ENCODE measurements around the gene PARP16.
"Not testable (repeated sequence)": the region's sequence is repeated elsewhere in the genome, so short reads cannot be mapped to it uniquely, and the experiment has no call there.

The PARP16 gene

DNA sequence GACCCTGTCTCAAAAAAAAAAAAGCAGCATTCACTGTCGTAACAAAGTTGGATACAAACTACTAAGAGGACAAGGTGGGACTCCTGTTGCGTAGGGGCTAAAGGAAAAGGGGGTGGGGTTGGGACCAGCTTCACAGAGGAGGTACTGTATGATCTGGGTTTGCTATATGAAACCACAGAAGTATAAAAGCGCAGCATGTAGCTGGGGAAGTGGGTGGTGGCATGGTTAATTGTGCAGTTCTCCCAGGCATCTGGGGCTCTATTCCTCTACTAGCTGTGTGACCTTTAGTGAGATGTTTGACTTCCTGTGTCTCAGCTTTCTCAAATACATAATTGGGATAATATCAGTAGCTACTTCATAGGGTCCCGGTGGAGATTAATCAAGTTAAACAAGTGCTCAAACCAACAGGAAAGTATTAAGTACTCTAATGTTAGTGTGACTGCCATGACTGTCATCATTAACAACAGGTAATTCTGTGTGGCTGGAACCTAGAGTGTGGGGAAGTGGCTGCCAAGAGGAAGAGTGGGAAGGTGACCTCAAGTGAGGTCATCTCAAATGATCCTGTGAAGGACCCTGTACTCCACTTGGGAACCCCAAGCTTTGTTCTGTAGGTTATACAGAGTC is 11.5 kb downstream of the PARP16 start:
- FAIRE-seq = no peak

DNA sequence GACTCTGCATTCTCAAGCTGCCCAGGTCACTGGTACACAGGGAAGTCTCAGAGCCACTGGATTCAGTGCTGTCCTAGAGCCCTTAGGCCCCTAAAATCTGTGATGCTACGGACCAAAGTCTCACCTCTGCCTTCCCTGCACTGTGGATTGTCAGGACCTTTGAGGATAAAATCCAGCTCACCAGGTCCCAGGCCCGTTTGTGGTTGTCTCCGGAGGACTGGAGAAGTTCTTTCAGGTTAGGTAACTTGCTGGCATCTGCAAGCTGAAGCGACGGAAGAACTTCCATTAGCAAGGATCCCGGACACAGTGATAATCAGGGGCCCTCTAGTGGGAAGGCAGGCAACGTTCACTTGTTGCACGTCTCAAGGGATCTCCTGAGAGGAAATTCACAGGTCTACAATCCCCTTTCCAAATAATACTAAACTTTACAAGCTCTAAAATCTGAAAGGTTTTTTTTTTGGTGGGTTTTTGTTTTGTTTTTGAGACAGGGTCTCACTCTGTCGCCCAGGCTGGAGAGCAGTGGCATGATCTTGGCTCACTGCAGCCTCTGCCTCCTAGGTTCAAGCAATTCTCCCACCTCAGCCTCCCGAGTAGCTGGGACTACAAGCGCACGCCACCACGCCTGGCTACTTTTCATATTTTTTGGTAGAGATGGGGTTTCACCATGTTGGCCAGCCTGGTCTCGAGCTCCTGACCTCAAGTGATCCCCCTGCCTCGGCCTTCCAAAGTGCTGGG is 15.7 kb downstream of the PARP16 start:
- FAIRE-seq = not testable (repeated sequence)

DNA sequence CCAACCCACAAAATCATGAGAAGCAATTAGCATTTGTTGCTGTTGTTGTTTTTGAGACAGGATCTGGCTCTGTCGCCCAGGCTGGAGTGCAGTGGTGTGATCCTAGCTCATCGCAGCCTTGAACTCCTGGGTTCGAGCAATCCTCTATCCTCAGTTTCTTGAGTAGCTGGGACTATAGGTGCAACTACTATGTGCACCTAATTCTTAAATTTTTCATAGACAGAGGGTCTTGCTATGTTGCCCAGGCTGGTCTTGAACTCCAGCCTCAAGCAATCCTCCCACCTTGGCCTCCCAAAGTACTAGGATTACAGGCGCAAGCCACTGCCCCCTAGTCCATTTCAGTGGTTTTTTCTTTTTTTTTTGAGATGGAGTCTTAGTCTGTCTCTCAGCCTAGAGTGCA is 18.3 kb downstream of the PARP16 start:
- no peak for FAIRE-seq

DNA sequence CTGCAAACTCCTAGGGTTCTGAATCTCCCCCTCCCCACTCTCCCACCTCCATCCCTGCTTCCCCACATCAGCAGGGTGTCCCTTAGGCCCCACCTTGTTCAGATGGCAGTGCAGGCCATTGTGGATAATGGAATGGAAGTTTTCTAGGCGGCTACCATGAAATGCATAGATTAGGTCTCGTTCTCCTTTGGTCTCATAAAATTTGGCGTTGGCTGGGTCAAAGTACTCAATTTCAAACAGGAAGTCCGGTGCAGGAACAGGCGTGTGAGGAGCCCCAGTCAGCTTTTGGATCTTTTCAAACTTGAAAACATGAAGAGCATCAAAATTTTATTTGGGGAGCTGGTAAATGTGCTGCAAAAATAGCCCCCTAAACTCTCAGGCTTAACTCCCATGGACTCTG is 20.2 kb downstream of the PARP16 start:
- no peak for FAIRE-seq

DNA sequence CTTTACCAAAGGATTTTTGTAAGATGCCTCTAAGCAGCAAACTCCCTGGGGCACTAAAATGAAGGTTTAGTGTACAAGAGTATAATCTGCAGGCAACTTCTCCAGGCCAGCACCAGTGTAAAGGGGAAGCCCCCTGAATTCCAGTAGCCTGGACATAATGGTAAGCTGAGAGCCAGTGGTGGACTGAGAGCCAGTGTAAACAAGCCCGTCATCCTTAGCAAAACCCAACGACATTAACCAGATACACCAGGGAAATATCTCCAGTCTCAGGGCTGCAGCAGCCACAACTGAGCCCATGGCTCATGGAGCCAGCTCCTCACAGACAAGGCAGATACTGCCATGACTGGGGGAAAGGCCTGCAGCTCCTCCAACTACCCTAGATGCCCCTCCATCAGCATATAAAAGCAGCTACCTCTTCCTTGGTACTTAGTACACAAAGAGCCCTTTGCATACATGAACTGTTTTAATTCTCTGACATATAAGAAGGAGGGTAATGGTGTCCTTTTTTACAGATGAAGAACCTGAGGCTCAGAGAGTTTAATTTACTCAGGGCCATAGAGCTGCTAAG is 21.7 kb downstream of the PARP16 start:
- FAIRE-seq = no peak

DNA sequence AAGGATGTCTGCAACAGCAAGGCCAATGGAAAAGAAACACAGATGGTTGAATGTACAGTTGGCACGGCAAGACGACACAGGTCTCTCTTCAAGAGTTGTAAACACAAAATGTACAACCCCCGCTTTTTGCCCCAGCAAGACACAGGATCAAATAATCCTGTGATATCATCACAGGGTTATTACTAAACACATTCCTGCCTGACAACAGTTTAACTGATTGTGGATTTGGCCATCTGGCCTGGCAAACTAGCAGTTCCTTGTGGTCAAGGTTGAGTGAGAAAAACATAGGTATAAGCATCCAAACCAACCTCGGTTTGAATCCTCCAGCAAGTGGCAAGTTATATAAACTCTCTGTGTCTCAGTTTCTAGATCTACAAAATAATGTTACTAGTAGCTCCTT is 23.4 kb downstream of the PARP16 start:
- FAIRE-seq = no peak

DNA sequence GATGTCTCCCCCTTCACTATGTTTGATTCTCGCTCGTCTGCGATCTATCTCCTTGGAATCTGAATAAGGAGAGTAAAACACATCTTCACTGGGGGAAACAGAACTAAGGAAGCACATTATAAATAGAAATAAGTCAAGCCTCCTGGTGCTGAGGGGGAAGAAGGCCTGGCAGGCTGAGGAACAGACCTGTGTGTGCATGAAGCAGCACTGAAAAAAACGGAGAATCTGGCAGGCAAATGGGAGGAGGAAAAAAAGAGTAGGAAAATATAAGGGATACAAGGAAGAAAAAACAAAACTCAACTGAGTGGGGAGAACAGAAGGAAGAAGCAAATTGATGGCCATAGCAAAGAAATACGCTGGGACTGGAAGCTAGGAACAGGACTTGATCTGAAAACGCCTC is 25.7 kb downstream of the PARP16 start:
- no peak for FAIRE-seq

DNA sequence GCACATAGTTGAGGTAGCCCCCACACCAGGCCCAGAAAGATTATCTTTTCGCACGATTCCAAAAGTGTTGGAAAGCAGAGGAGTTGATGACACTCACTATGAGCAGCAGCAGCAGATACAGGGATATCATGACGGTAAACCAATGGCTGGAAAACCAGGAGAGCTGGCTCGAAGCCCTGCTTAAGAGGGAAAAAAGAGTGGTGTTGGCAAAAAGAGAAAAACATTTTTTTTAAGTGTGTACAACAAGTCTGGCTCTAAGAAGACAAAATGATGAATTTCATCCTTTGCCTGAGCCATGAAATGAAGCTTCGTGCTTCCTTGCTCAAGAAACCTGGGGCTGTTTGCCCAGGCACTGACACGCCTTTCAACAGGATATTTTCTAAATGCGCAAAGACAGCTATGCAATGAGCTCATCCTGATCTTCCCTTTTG is 27.3 kb downstream of the PARP16 start:
- no peak for FAIRE-seq

DNA sequence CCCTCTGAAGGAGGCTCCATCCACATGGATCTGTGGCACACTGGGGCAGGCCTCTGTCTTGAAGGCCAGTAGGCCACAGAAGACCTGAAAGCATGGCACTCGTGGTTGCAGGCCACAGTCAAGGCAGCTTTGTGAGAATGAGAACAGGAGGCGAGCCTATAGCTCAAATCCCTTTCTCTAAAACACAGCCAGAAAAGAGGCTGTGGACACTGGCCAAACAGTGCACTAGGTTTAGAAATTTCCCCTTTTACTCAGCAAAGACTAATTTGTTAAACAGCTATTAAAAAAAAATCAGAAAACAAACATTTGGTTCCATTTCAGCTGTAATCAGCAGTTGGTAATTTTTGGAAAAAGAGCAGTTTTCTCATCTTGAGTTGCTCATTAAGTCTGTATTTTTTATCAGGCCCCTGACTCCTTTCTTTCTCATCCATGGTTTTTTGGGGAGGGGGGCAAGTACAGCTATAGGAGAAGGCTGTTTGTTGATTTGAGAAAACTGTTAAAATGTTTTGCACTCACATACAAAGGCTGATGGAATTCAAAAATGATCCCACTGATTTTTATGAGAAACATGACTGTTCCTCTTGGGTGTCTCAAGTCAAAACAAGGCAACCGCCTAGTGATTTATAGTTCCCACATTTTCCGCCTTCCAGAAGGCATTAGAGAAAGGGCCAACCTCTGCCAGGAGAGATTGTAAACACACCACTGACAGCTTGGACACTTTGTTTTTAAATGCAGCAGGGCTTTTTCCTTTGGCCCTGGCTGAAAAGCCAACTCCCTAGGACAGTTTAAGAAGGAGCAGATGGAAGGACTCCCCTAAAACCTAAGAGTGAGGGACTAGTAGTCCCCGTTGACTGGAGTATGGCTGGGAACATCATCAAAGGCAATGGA is 28.1 kb downstream of the PARP16 start:
- peak; percentile 43 for FAIRE-seq

DNA sequence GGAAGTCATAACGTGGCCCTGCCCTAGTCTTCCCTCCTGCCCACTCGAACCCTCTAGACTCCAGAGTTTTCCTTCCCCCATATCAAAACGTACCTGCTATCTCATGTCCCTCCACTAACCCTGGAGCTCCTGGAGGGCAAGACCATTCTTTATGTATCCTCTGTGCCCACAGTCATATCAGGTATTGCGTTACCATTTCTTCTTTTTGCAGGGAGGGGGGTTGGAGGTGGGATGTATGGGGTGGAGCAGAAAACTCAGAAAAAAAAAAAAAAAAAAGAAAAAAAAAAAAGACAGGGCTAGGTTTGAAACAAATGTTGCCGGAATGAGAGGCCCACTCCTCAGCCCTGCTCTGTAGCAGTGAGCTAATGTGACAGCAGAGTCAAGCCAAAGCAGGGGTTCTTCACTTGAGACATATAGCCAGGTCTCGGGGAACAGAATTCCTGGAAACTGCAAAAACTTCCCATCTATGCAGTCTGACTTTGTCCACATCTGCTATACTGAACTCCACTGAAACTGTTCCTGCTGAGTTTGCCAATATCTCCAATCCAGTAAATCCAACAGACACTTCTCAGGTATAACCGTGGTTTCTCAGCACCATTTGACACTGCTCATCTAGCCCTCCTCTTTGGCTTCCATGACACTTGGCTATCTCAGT is 31.1 kb downstream of the PARP16 start:
- FAIRE-seq = no peak

DNA sequence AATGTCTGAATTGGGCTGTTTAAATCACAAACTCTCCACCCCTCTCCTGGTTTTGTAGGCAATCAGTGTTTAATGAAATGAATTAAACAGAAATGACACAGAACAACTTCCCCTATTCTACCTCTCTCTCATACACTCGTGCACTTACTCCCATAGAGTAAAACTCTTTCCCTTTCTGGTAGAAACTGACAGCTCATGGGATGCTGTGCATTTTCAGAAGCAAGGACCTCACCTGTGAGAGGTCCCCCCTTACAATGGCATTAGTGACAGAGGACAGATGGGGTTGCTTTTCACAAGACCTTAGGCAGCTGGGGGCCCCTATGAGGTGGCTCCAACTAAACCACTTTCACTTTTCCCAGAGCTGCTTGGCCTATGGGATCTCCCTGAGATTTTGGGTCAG is 31.9 kb downstream of the PARP16 start:
- FAIRE-seq = no peak

DNA sequence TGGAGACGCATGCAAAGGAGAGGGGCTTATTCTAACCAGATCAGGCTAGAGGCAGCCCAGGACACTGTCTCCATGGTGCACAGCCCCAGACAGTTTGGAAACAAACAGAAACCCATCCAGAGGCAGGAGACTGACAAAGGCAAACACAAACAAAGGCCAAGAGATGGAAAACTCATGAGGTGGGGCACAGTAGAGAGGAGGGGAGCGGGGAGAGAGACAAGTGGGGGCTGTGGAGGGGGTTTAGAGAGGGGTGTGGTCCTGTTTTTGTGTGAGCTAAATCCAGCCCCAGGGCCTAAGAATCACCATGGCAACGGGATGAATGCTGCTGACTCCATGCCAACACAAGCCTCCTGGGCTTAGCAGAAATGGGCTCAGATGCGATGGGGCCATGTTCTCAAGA is 32.3 kb downstream of the PARP16 start:
- FAIRE-seq = no peak

DNA sequence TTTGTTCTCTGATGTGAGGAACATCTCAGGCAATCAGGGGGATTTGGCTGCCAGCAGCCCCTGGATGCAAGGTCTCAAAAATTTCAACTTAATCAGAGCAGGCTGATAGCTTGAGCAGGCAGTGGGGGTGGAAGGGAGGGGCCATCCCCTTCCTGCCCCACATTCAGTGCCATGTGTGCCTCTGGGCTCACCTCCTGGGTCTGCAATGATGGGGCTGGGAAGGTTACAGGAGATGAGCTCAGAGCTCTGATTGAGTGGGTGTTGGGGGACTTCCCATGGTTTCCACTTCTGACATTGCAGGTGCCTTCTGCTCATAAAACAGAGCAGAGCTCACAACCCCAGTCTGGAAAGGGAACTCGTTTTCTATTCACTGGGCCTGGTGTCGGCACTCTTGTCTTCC is 37.0 kb downstream of the PARP16 start:
- no peak for FAIRE-seq

DNA sequence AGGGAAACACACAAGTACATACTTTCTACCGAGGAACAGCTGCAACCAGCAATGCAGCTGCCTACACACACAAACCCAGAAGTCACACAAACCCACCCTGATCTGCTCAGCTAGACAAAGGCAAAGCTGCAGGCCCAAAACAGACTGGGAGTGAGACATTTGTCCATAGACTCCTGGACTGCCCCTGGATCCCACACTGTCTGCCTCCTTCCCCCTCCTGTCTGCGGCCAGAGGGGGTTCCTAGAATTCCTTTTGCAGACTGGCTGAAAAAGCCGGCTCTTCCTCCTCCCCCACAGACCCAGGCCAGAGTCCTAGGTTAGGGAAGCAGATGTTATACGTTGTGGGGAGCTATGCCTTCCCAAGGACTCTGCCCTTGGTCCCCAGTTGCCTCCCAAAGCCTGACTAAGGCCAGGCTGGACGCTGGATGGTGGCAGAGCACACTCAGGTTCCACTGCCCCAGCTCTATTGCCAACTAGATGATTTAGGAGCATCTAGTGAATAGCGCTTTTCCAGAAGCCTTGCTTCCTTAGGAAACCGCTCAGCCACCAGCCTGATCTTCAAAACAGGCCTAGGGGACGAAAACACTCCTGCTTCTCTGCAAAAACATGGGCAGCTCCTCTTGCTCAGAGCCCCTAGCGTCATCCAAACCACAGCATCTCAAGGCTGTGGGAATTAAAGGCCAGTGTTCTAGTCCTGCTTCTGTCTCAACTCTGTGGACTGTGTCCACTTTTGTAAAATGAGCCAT is 38.0 kb downstream of the PARP16 start:
- no peak for FAIRE-seq

DNA sequence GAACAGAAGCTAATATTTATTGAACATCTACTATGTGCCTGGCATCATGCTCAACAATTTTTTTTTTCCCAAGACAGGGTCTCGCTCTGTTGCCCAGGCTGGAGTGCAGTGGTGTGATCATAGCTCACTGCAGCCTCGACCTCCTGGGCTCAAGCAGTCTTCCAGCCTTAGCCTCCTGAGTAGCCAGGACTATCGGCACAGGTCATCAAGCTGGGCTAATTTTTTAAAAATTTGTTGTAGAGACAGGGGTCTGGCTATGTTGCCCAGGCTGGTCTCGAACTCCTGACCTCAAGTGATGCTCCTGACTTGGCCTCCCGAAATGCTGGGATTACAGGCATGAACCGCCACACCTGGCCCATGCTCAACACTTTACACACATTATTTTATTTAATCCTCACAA is 39.7 kb downstream of the PARP16 start:
- FAIRE-seq = no peak

DNA sequence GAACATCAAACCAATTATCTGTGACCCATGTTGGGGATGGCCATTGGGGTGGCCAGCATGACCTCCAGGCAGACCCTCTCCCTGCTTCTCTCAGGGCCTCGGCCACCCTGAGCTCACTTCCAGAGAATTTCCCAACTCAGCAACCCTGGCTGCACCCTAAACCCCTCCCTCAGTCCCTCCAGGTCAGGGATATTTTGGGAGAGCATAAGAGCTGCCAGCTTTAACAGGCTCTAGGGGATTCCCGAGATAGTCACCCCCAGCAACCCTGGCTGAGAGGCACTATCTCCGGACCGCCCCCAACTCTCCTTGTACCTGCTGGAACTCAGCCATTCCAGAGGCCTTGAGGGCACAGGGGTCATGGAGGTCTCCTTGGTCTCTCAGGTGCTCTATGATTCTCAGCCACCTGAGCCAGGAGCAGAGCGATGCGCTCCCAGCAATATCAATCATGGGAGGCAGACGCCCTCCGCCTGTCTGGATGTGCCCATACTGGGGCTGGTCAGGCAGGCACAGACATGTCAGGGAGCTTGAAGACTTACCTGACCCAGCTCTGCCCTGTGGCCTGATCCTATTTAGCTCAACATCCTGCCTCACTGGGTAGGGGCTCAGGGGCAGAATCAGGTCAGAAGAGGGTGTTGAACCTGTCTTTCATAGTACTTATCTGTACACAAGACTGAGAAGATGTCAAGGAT is 40.5 kb downstream of the PARP16 start:
- no peak for FAIRE-seq

DNA sequence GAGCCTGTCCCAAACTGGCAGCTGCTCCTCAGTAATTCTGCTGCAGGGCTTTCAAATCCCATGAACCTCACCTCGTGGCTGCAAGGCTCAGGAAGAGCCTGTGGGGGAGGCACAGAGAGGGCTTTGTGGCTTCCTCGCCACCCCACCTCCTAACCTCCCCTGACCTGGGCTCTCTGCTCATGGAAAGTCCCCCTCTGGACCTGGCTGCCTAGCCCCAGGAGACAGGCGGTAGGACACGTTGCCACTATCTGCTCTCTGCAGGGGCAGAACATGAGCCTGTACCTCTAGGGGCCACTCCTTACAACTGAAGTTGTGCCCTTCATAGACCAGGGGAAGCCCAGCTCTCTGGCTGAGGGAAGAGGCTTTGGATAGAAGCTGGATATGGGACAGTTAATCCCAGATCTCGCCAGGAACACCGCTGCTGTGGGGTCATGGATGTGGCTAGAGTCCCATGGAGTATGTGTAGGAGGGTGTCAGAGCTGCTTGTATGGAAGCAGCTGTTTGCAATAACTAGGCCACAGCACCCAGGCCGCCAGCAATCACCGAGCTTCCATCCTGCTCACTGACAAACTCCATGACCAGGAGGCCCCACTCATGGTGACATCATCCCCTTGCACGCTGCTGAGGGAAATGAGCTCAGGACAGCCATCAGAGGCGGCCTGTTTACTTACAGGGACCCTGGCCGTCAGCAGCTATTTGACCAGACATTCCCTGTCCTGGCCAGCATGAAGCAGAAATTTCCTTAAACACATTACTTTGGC is 41.4 kb downstream of the PARP16 start:
- FAIRE-seq = no peak

DNA sequence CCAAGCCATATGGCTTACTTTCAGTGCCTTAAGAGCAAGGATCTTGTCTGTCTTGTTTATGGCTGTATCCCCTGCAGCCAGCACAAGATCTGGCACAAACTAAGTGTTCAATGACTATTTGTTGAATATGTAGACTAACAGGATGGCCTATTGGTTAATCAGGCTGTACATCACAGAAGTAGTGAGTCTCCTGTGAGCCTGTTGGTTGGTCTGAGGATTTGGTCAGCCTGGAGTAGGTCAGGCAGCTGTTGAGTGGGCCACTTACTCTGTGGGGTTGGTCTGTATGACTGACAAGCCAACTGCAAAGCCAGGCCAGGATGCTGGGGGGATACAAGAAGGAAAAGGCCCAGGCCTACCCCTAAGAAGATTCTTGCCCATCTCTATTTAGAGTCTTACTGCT is 42.0 kb downstream of the PARP16 start:
- FAIRE-seq = no peak

DNA sequence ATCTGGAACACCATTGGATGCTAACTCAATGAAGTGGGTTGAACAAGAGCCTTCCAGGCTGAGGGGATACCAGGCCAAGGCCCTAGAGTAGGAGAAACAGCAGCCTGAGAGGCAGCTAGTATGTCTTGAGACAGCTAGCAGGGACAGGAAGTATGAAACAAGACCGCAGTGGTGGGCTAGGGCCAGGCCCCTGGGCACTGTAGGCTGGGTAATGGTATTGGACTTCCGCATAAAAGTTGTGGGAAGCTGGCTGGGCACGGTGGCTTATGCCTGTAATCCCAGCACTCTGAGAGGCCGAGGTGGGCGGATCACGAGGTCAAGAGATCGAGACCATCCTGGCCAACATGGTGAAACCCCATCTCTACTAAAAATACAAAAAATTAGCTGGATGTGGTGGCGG is 50.2 kb downstream of the PARP16 start:
- FAIRE-seq = not testable (repeated sequence)

DNA sequence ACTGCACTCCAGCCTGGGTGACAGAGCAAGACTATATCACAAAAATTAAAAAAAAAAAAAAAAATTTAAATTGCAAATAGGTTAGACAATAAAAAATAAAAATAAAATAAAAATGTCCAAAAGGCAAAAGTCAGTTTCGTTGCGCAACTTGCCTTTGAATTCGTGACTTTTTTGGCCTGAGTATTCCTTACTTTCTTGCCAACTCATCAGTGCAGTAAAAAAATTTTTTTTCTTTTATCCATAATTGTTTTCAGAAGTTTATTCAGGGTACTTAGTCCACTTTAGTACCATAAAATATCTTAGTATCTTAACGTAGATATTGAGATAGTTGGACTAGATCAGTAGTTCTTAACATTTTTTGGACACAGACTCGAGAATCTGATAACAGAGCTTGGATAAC is 53.0 kb downstream of the PARP16 start:
- peak; percentile 65 for FAIRE-seq

DNA sequence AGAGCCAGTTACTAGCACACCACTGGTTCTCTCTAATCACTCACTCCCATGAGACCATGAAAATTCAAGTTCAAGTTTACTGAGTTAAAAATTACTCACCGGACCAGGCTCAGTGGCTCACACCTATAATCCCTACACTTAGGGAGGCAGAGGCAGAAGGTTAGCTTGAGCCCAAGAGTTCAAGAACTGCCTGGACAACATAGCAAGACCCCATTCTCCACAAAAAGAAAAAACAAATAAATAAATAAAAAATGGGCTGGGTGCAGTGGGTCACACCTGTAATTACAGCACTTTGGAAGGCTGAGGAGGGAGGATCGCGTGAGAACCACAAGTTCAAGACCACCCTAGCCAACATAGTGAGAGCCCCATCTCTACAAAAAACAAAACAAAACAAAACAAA is 54.2 kb downstream of the PARP16 start:
- FAIRE-seq = no peak
